B cell (primary cell): ENCODE results near the gene SMC4. TPM values are rescaled to one million over a fixed set of nuclear protein-coding genes. Genes with fewer than 3 reads are reported as not detected.

Source experiments
- ATAC-seq: fragments of 200-7000 bp; cut with Tn5 transposase; one replicate; pipeline ENCODE4 v1.10.0; 2021; ENCODE audit warnings: low read depth, mild to moderate bottlenecking, moderate number of reproducible peaks, moderate library complexity
- CTCF ChIA-PET: fragments of 350-600 bp; sonication (Branson Sonifier 250); formaldehyde crosslinking; loops from one replicate; lab custom pipeline; 2021; ENCODE audit warnings: antibody characterized with exemption, inconsistent platforms; lab: Charles Lee
- POLR2A ChIA-PET: fragments of 350-600 bp; sonication (Branson Sonifier 250); formaldehyde crosslinking; loops from one replicate; lab custom pipeline; 2021; ENCODE audit warnings: antibody characterized with exemption; lab: Charles Lee
- DNase-seq: peaks from one replicate; pipeline ENCODE4 v3.0.0; 2013
- H2AFZ ChIP-seq: 2 replicates; pipeline ENCODE4 v1.6.1; 2012; ENCODE audit warnings: mild to moderate bottlenecking, low read depth, low read length; ENCODE audit not compliant: insufficient read depth, poor library complexity, severe bottlenecking
- H3K27ac ChIP-seq, 2 donors: 1 replicate in 1 of 2; 2 replicates in 1 of 2; pipeline ENCODE4 v1.5.1; 2012 to 2013; ENCODE audit warnings: low read length in 2 of 2, mild to moderate bottlenecking in 2 of 2, moderate library complexity in 1 of 2
- H3K27me3 ChIP-seq, 4 experiments: fragments of 200-600 bp in 1 of 4; sonication (generic) in 1 of 4; replicated peaks in 1 of 4; 1 replicate in 2 of 4; 2 replicates in 2 of 4; pipeline versions ENCODE4 v1.6.1 to v1.7.0; 2013 to 2016; ENCODE audit warnings: low read length in 3 of 4, mild to moderate bottlenecking in 2 of 4, mixed read lengths in 1 of 4, moderate library complexity in 1 of 4; ENCODE audit not compliant: insufficient read depth in 4 of 4, control insufficient read depth in 3 of 4; ENCODE audit errors: control extremely low read depth in 1 of 4
- H3K36me3 ChIP-seq, 2 experiments: replicated peaks in 1 of 2; 1 replicate in 1 of 2; 2 replicates in 1 of 2; pipeline versions ENCODE4 v1.6.1 to v1.7.1; 2013; ENCODE audit warnings: low read length in 1 of 2; ENCODE audit not compliant: insufficient read depth in 2 of 2, control insufficient read depth in 1 of 2; ENCODE audit errors: control extremely low read depth in 1 of 2, extremely low read depth in 1 of 2
- H3K4me1 ChIP-seq, 2 donors: fragments of 200-600 bp in 1 of 2; sonication (generic) in 1 of 2; 1 replicate in 1 of 2; 2 replicates in 1 of 2; pipeline versions ENCODE4 v1.5.1 to v1.6.1; 2013 to 2017; ENCODE audit warnings: low read length in 2 of 2; ENCODE audit not compliant: control insufficient read depth in 2 of 2, insufficient read depth in 2 of 2
- H3K4me2 ChIP-seq: replicated peaks from 2 replicates; pipeline ENCODE3; 2012; ENCODE audit warnings: mild to moderate bottlenecking, low read depth, low read length; ENCODE audit not compliant: poor library complexity, severe bottlenecking
- H3K4me3 ChIP-seq, 5 experiments: fragments of 200-600 bp in 1 of 5; sonication (generic) in 1 of 5; 1 replicate in 3 of 5; 2 replicates in 2 of 5; pipeline versions ENCODE4 v1.5.1 to v1.7.0; 2011 to 2016; ENCODE audit warnings: low read length in 4 of 5, mild to moderate bottlenecking in 4 of 5, low read depth in 2 of 5, control low read depth in 1 of 5, moderate library complexity in 1 of 5; ENCODE audit not compliant: insufficient read depth in 1 of 5; ENCODE audit errors: control extremely low read depth in 1 of 5, extremely low read depth in 1 of 5
- H3K79me2 ChIP-seq: fragments of 200-600 bp; sonication (generic); one replicate; pipeline ENCODE4 v1.6.0; 2016; ENCODE audit warnings: low read length; ENCODE audit not compliant: control insufficient read depth, insufficient read depth
- H3K9ac ChIP-seq: fragments of 200-600 bp; sonication (generic); 2 replicates; pipeline ENCODE4 v1.6.1; 2017; ENCODE audit warnings: mild to moderate bottlenecking, low read length, moderate library complexity
- H3K9me3 ChIP-seq, 3 donors: one replicate each; pipeline versions ENCODE4 v1.6.1 to v1.7.1; 2013; ENCODE audit warnings: low read length in 2 of 3; ENCODE audit not compliant: control insufficient read depth in 2 of 3, insufficient read depth in 1 of 3; ENCODE audit errors: control extremely low read depth in 1 of 3
- H4K20me1 ChIP-seq: 2 replicates; pipeline ENCODE4 v1.6.0; 2012; ENCODE audit warnings: mild to moderate bottlenecking, low read length; ENCODE audit not compliant: insufficient read depth, control insufficient read depth, poor library complexity, severe bottlenecking
- H3K27ac Mint-ChIP-seq: one replicate; pipeline ENCODE4 v1.8.0; 2021; ENCODE audit warnings: mixed read lengths
- H3K27me3 Mint-ChIP-seq: one replicate; pipeline ENCODE4 v1.8.0; 2021; ENCODE audit warnings: mixed read lengths
- H3K4me1 Mint-ChIP-seq: one replicate; pipeline ENCODE4 v1.8.0; 2021; ENCODE audit warnings: mixed read lengths
- H3K4me3 Mint-ChIP-seq: one replicate; pipeline ENCODE4 v1.8.0; 2021; ENCODE audit warnings: mixed read lengths
- H3K9me3 Mint-ChIP-seq: one replicate; pipeline ENCODE4 v1.8.0; 2022; ENCODE audit warnings: mixed read lengths; ENCODE audit not compliant: insufficient read depth
- EZH2 ChIP-seq: IDR thresholded peaks from 2 replicates; pipeline ENCODE4 v1.6.1; 2012; ENCODE audit warnings: borderline replicate concordance, low read depth, mild to moderate bottlenecking, moderate library complexity, low read length; ENCODE audit not compliant: insufficient read depth, poor library complexity, severe bottlenecking
- WGBS: methylation state at CpG from one replicate; pipeline ENCODE4 v1.1.5; 2013; ENCODE audit warnings: missing lambda C conversion rate; ENCODE audit not compliant: insufficient coverage; 5-methylcytosine and 5-hydroxymethylcytosine counted together
- intact Hi-C: fragments of 100-400 bp; cut with micrococcal nuclease; formaldehyde crosslinking; loops from one replicate; pipeline ENCODE4 v1.10.0; 2022
- polyA plus RNA-seq: library from polyadenylated mRNA; depleted of rRNA; stranded (reverse); fragments of >200 nt; gene quantifications from 2 replicates; pipeline ENCODE4 v1.2.3, GENCODE V29; 2012
- small RNA-seq: library from RNA; depleted of rRNA; stranded (forward); fragments of <200 nt; gene quantifications from one replicate; pipeline ENCODE3, GENCODE V24; 2012; ENCODE audit warnings: low replicate concordance, low read depth; ENCODE audit not compliant: insufficient read length
- total RNA-seq, 2 donors: library from RNA; stranded (reverse); fragments of 120-200 nt in 1 of 2; gene quantifications; 1 replicate in 1 of 2; 2 replicates in 1 of 2; pipeline versions ENCODE4 v1.2.3 to v1.2.4, GENCODE V29; 2013 to 2022
- TF ChIP-seq, protein P1 (sequence below): fragments of 200-600 bp; IDR thresholded peaks from one replicate; pipeline ENCODE4 v1.8.0; 2022; ENCODE audit warnings: antibody characterized with exemption, mild to moderate bottlenecking

Gene SMC4
- total and polyA plus RNA-seq, 2 donors (not counting 1 experiment from before 2014, with no cell fraction given), result 12.4 to 55.1 TPM

DNA sequence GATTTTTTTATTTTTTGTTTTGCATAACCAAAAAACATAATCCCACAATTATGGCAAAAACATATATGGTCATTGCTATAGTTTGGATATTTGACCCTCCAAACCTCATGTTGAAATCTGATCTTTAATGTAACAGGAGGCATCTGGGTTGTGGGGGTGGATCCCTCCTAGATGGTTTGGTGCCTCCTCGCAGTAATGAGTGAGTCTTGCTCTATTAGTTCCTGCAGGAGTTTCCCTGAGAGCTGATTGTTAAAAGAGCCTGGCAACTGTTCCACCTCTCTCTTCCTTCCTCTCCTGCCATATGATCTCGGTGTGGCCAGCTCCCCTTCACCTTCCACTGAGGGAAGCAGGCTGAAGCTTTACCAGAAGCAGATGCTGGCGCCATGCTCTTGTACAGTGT, 83.3 kb downstream of the SMC4 start:
- TF ChIP-seq, protein P1, sequence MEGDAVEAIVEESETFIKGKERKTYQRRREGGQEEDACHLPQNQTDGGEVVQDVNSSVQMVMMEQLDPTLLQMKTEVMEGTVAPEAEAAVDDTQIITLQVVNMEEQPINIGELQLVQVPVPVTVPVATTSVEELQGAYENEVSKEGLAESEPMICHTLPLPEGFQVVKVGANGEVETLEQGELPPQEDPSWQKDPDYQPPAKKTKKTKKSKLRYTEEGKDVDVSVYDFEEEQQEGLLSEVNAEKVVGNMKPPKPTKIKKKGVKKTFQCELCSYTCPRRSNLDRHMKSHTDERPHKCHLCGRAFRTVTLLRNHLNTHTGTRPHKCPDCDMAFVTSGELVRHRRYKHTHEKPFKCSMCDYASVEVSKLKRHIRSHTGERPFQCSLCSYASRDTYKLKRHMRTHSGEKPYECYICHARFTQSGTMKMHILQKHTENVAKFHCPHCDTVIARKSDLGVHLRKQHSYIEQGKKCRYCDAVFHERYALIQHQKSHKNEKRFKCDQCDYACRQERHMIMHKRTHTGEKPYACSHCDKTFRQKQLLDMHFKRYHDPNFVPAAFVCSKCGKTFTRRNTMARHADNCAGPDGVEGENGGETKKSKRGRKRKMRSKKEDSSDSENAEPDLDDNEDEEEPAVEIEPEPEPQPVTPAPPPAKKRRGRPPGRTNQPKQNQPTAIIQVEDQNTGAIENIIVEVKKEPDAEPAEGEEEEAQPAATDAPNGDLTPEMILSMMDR, result no peak
- no peak for TF ChIP-seq EZH2
- no peaks in the 10 kb centered on the region for H3K36me3 ChIP-seq
- no peak overlapping the region for H3K4me2 ChIP-seq
- ATAC-seq, result no peak
- H3K9ac ChIP-seq, result no peak overlapping the region
- no peaks in the 10 kb centered on the region for H3K9me3 ChIP-seq
- H3K4me3 ChIP-seq, result no peak overlapping the region
- no peaks in the 10 kb centered on the region for H3K79me2 ChIP-seq
- H3K27ac ChIP-seq, result no peak overlapping the region
- Mint-ChIP-seq H3K4me3 (no peak overlapping the region), H3K4me1 (peaks cover 8% of the 10 kb centered on the region), H3K27me3 (peaks cover 5% of the 10 kb centered on the region), H3K27ac (no peak overlapping the region), H3K9me3 (no peaks in the 10 kb centered on the region)
- DNase-seq, result no peak
- POLR2A ChIA-PET, result no interaction called here
- WGBS, result 56% methylated on average over 1 of the region's 3 CpGs
- intact Hi-C loops, result loop anchor here (10.0 kb wide), 1 partner anchor 1638 kb away; no protein-coding TSS in a partner anchor
- H4K20me1 ChIP-seq, result no peaks in the 10 kb centered on the region
- CTCF ChIA-PET, result interaction anchor here (1.0 to 1.2 kb wide), 2 partner anchors 449 to 598 kb away, joined by 3 read pairs; no protein-coding TSS in a partner anchor
- H3K27me3 ChIP-seq, result no peaks in the 10 kb centered on the region
- H3K4me1 ChIP-seq, result peaks cover 3 to 7% of the 10 kb centered on the region in 2 donors
- H2AFZ ChIP-seq, result no peak overlapping the region

Small RNAs within 50 kb of the gene (small RNA-seq; reads per million reads assigned to genes)
- gene MIR15B (2,726 reads per million, percentile 99 among the genes with 10 or more reads in this experiment), gene MIR16-2 (4.0 reads per million, percentile 60 among the genes with 10 or more reads in this experiment), gene RNU7-136P (not detected)

Other genes starting within 250 kb of the SMC4 start
- gene C3orf80, start 174.2 kb upstream of the SMC4 start, total RNA-seq, result not detected in 2 replicates
- gene C3orf80, start 174.2 kb upstream of the SMC4 start, polyA plus RNA-seq, result 0.04 TPM in 1 of 2 replicates, not detected in the other
- gene IFT80, start 425 bp upstream of the SMC4 start, total RNA-seq, result 44.1 and 47.0 TPM in 2 replicates
- gene IFT80, start 425 bp upstream of the SMC4 start, polyA plus RNA-seq, result 17.7 and 25.1 TPM in 2 replicates
- gene TRIM59, start 50.1 kb downstream of the SMC4 start, total RNA-seq, result 17.4 and 22.0 TPM in 2 replicates
- gene TRIM59, start 50.1 kb downstream of the SMC4 start, polyA plus RNA-seq, result 5.0 and 5.5 TPM in 2 replicates
- 53.8 and 55.1 TPM in 2 replicates for gene KPNA4, start 165.9 kb downstream of the SMC4 start, total RNA-seq
- gene KPNA4, start 165.9 kb downstream of the SMC4 start, polyA plus RNA-seq, result 9.6 and 11.3 TPM in 2 replicates